SK-N-SH (cell line): Measurements from ENCODE around the gene TMEFF1. TPM values are rescaled to one million over a fixed set of nuclear protein-coding genes. Genes with fewer than 3 reads are reported as not detected.

Experiments
- CTCF ChIA-PET: fragments of 300-600, 350-600 bp; formaldehyde crosslinking; extraction: SDS; loops from one replicate; lab custom pipeline; 2021; lab: Yijun Ruan, JAX
- POLR2A ChIA-PET: fragments of 350-600 bp; sonication (Branson Sonifier 250); formaldehyde crosslinking; extraction: SDS; loops from one replicate; lab custom pipeline; 2020; ENCODE audit warnings: antibody characterized with exemption, inconsistent platforms; lab: Yijun Ruan, JAX
- DNase-seq: peaks from one replicate; pipeline ENCODE4 v3.0.0; 2012
- H2AFZ ChIP-seq: fragments of 200-600 bp; sonication (generic); 2 replicates; pipeline ENCODE4 v1.8.1; 2016; ENCODE audit warnings: antibody characterized with exemption, mild to moderate bottlenecking, low read depth
- H3F3A ChIP-seq: fragments of 200-600 bp; sonication (generic); replicated peaks from 2 replicates; pipeline ENCODE3; 2016; ENCODE audit warnings: antibody characterized with exemption, mild to moderate bottlenecking; ENCODE audit not compliant: insufficient read depth
- H3K27ac ChIP-seq, 2 experiments: fragments of 200-500 bp in 1 of 2; fragments of 200-600 bp in 1 of 2; sonication (Bioruptor generic) in 1 of 2; sonication (generic), shearing (Covaris generic) in 1 of 2; 2 replicates each; pipeline versions ENCODE4 v1.5.1 to v1.6.1; 2014 to 2016; ENCODE audit warnings: low read depth in 2 of 2, inconsistent platforms in 1 of 2, low read length in 1 of 2, mild to moderate bottlenecking in 1 of 2, mixed read lengths in 1 of 2
- H3K27me3 ChIP-seq: fragments of 200-600 bp; sonication (generic), shearing (Covaris generic); 2 replicates; pipeline ENCODE4 v1.6.1; 2016; ENCODE audit warnings: mixed run types; ENCODE audit not compliant: insufficient read depth
- H3K36me3 ChIP-seq, 2 experiments: fragments of 200-500 bp in 1 of 2; fragments of 200-600 bp in 1 of 2; sonication (Bioruptor generic) in 1 of 2; sonication (generic) in 1 of 2; replicated peaks in 1 of 2; 2 replicates each; pipeline versions ENCODE3 to v1.5.1; 2014 to 2016; ENCODE audit warnings: low read length in 1 of 2, mild to moderate bottlenecking in 1 of 2; ENCODE audit not compliant: insufficient read depth in 2 of 2, control insufficient read depth in 1 of 2
- H3K4me1 ChIP-seq, 2 experiments: fragments of 200-500 bp in 1 of 2; fragments of 200-600 bp in 1 of 2; sonication (Bioruptor generic) in 1 of 2; sonication (generic), shearing (Covaris generic) in 1 of 2; 2 replicates each; pipeline versions ENCODE4 v1.5.1 to v1.6.1; 2014 to 2016; ENCODE audit warnings: low read depth in 1 of 2, low read length in 1 of 2, mixed run types in 1 of 2; ENCODE audit not compliant: insufficient read depth in 2 of 2, control insufficient read depth in 1 of 2
- H3K4me2 ChIP-seq: fragments of 200-600 bp; sonication (generic), shearing (Covaris generic); 2 replicates; pipeline ENCODE4 v1.6.1; 2017; ENCODE audit warnings: mixed run types
- H3K4me3 ChIP-seq, 2 experiments: fragments of 200-500 bp in 1 of 2; fragments of 200-600 bp in 1 of 2; sonication (Bioruptor generic) in 1 of 2; sonication (generic), shearing (Covaris generic) in 1 of 2; 2 replicates each; pipeline versions ENCODE4 v1.5.1 to v1.8.1; 2014 to 2016; ENCODE audit warnings: low read depth in 2 of 2, inconsistent platforms in 1 of 2, low read length in 1 of 2, mild to moderate bottlenecking in 1 of 2, mixed read lengths in 1 of 2, moderate library complexity in 1 of 2
- H3K79me2 ChIP-seq: fragments of 200-600 bp; sonication (generic); 2 replicates; pipeline ENCODE4 v1.8.1; 2017; ENCODE audit warnings: mild to moderate bottlenecking; ENCODE audit not compliant: insufficient read depth
- H3K9ac ChIP-seq: fragments of 200-600 bp; sonication (generic); 2 replicates; pipeline ENCODE4 v1.6.1; 2017; ENCODE audit warnings: mixed run types
- H3K9me2 ChIP-seq: fragments of 200-600 bp; sonication (generic); 2 replicates; pipeline ENCODE4 v1.6.1; 2017; ENCODE audit warnings: mixed run types
- H3K9me3 ChIP-seq: fragments of 200-600 bp; sonication (generic); 2 replicates; pipeline ENCODE4 v1.6.1; 2017; ENCODE audit warnings: mixed run types, mild to moderate bottlenecking, moderate library complexity
- H4K20me1 ChIP-seq: fragments of 200-600 bp; sonication (generic); 2 replicates; pipeline ENCODE4 v1.6.1; 2017; ENCODE audit warnings: mild to moderate bottlenecking, mixed run types; ENCODE audit not compliant: insufficient read depth
- EZH2phosphoT487 ChIP-seq: fragments of 200-600 bp; sonication (generic); IDR thresholded peaks from 2 replicates; pipeline ENCODE4 v1.6.1; 2017; ENCODE audit warnings: low read depth, mixed run types, mild to moderate bottlenecking, antibody characterized with exemption, moderate library complexity, borderline replicate concordance
- FOSL2 ChIP-seq: IDR thresholded peaks from 2 replicates; pipeline ENCODE4 v1.4.0; 2012; ENCODE audit warnings: low read depth, mild to moderate bottlenecking, moderate library complexity, borderline replicate concordance
- FOXJ3 ChIP-seq: sonication (generic); formaldehyde crosslinking; IDR thresholded peaks from 2 replicates; pipeline ENCODE4 v1.5.1; 2020; ENCODE audit warnings: mild to moderate bottlenecking, missing genetic modification reagents
- GABPA ChIP-seq: IDR thresholded peaks from 2 replicates; pipeline ENCODE4 v1.4.0; 2012; ENCODE audit warnings: low read depth, mild to moderate bottlenecking
- GATA2 ChIP-seq: sonication (generic); formaldehyde crosslinking; IDR thresholded peaks from 2 replicates; pipeline ENCODE4 v1.5.0; 2020; ENCODE audit warnings: mild to moderate bottlenecking, missing genetic modification reagents
- JUND ChIP-seq: IDR thresholded peaks from 2 replicates; pipeline ENCODE4 v1.4.0; 2012
- POLR2AphosphoS5 ChIP-seq: IDR thresholded peaks from 2 replicates; pipeline ENCODE4 v1.6.1; 2012; ENCODE audit warnings: low read depth, low read length
- RAD21 ChIP-seq: IDR thresholded peaks from 2 replicates; pipeline ENCODE4 v1.6.1; 2012; ENCODE audit warnings: mild to moderate bottlenecking, low read length
- TAF1 ChIP-seq: IDR thresholded peaks from 2 replicates; pipeline ENCODE4 v1.6.1; 2012; ENCODE audit warnings: low read depth, mild to moderate bottlenecking, low read length, moderate library complexity, borderline replicate concordance
- WGBS: methylation state at CpG from one replicate; pipeline ENCODE4 v1.1.6; 2017; ENCODE audit warnings: low lambda C conversion rate; 5-methylcytosine and 5-hydroxymethylcytosine counted together
- polyA plus RNA-seq, 3 experiments: library from polyadenylated mRNA; depleted of rRNA; stranded (reverse); fragments of >200 nt; gene quantifications; 2 replicates each; pipeline ENCODE4 v1.2.3, GENCODE V29; 2012
- TF ChIP-seq, protein P1 (sequence below): IDR thresholded peaks from 2 replicates; pipeline ENCODE4 v1.4.0; 2012; ENCODE audit warnings: low read depth, borderline replicate concordance
- TF ChIP-seq, protein P2 (sequence below): fragments of 200-600 bp; sonication (generic); IDR thresholded peaks from 2 replicates; pipeline ENCODE4 v1.6.1; 2017; ENCODE audit warnings: antibody characterized with exemption, mild to moderate bottlenecking, moderate library complexity
- TF ChIP-seq, protein P3 (sequence below): IDR thresholded peaks from 2 replicates; pipeline ENCODE4; 2012

The TMEFF1 gene
- polyA plus RNA-seq, 1 of the 3 experiments (the other 2 are of a cell fraction), result 2.5 TPM

DNA sequence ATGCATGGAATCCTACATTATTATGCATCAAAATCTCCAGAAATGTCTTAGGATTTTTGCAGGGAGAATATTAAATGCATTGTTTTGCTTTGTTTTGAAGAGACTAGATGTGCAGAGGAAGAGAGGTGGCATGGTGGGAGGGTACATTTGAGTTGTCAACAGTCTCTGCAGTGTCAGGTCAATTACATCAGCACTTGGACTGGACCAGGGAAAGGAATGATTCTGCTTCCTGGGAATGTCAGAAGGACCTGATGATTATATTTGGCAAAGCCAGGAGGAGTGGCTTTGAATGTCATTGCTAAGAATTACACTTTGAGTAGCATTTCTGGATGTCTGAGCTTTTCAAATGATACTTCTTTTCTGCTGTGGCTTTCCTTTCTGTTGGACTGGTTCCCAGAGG, 17.5 kb upstream of the TMEFF1 start (continued):
- TF ChIP-seq, protein P1, sequence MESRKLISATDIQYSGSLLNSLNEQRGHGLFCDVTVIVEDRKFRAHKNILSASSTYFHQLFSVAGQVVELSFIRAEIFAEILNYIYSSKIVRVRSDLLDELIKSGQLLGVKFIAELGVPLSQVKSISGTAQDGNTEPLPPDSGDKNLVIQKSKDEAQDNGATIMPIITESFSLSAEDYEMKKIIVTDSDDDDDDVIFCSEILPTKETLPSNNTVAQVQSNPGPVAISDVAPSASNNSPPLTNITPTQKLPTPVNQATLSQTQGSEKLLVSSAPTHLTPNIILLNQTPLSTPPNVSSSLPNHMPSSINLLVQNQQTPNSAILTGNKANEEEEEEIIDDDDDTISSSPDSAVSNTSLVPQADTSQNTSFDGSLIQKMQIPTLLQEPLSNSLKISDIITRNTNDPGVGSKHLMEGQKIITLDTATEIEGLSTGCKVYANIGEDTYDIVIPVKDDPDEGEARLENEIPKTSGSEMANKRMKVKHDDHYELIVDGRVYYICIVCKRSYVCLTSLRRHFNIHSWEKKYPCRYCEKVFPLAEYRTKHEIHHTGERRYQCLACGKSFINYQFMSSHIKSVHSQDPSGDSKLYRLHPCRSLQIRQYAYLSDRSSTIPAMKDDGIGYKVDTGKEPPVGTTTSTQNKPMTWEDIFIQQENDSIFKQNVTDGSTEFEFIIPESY, result no peak
- TF ChIP-seq, protein P2, sequence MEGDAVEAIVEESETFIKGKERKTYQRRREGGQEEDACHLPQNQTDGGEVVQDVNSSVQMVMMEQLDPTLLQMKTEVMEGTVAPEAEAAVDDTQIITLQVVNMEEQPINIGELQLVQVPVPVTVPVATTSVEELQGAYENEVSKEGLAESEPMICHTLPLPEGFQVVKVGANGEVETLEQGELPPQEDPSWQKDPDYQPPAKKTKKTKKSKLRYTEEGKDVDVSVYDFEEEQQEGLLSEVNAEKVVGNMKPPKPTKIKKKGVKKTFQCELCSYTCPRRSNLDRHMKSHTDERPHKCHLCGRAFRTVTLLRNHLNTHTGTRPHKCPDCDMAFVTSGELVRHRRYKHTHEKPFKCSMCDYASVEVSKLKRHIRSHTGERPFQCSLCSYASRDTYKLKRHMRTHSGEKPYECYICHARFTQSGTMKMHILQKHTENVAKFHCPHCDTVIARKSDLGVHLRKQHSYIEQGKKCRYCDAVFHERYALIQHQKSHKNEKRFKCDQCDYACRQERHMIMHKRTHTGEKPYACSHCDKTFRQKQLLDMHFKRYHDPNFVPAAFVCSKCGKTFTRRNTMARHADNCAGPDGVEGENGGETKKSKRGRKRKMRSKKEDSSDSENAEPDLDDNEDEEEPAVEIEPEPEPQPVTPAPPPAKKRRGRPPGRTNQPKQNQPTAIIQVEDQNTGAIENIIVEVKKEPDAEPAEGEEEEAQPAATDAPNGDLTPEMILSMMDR, result no peak

DNA sequence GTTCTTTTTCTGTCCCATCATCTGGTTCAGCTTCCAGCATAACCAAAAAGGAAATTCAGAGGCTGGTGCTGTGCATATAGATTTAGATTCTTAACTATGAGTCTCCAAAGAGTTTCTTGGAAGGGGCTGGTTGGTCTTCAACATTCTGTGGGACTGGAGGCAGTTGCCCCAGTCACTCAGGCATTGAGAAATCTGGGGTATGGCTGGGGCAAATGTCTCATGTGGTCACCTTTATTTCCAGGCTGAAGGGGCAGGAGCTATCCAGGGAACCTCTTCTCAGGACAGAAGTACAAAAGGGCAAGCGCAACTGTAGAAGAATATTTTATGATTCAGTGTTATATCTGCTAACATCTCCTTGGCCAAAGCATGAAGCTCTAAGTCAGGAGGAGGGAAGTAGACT, 15.4 kb upstream of the TMEFF1 start:
- Histone ChIP-seq H3K27me3 (no peaks in the 10 kb centered on the region), H3K9me2 (no peaks in the 10 kb centered on the region), H3K4me3 (no peak overlapping the region), H3K4me2 (no peak overlapping the region), H3K4me1 (no peaks in the 10 kb centered on the region), H3K27ac (no peak overlapping the region), H2AFZ (no peak overlapping the region), H4K20me1 (peaks cover 5% of the 10 kb centered on the region; the same call in 1 of the 2 replicates), H3K79me2 (peaks cover 19% of the 10 kb centered on the region), H3K36me3 (peaks cover 13 to 28% of the 10 kb centered on the region in 2 experiments), H3K9ac (no peak overlapping the region), H3K9me3 (0 out of 2 replicates have a peak, but pooled peaks cover 5% of the 10 kb centered on the region), H3F3A (peaks cover 8% of the 10 kb centered on the region)
- WGBS, result 100% methylated on average over 1 of the region's 1 CpG
- DNase-seq, result no peak
- ChIA-PET POLR2A (no interaction called here), CTCF (no interaction called here)
- TF ChIP-seq, protein P3, sequence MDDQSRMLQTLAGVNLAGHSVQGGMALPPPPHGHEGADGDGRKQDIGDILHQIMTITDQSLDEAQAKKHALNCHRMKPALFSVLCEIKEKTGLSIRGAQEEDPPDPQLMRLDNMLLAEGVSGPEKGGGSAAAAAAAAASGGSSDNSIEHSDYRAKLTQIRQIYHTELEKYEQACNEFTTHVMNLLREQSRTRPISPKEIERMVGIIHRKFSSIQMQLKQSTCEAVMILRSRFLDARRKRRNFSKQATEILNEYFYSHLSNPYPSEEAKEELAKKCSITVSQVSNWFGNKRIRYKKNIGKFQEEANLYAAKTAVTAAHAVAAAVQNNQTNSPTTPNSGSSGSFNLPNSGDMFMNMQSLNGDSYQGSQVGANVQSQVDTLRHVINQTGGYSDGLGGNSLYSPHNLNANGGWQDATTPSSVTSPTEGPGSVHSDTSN, result no peak
- TF ChIP-seq FOXJ3, result no peak
- TF ChIP-seq, protein P2, result no peak
- no peak for TF ChIP-seq GABPA
- no peak for TF ChIP-seq TAF1
- TF ChIP-seq POLR2AphosphoS5, result no peak
- TF ChIP-seq RAD21, result no peak
- TF ChIP-seq JUND, result no peak
- TF ChIP-seq EZH2phosphoT487, result no peak
- TF ChIP-seq FOSL2, result no peak
- TF ChIP-seq GATA2 (CRISPR knock-in tag), result no peak
